Liver (tissue), 3 donors: ENCODE results near the gene XRN1.

ENCODE experiments used
- CTCF ChIP-seq: fragments of 150-350 bp; IDR thresholded peaks from 2 replicates; pipeline ENCODE4 v1.5.1; 2017; ENCODE audit warnings: improper control_type of control experiment, low read depth, low read length; ENCODE audit not compliant: missing input control
- SP1 ChIP-seq: IDR thresholded peaks from 2 replicates; pipeline ENCODE4 v1.6.1; 2018; ENCODE audit warnings: antibody characterized with exemption, mild to moderate bottlenecking
- donor health status: healthy.
- donor health status: healthy.

DNA sequence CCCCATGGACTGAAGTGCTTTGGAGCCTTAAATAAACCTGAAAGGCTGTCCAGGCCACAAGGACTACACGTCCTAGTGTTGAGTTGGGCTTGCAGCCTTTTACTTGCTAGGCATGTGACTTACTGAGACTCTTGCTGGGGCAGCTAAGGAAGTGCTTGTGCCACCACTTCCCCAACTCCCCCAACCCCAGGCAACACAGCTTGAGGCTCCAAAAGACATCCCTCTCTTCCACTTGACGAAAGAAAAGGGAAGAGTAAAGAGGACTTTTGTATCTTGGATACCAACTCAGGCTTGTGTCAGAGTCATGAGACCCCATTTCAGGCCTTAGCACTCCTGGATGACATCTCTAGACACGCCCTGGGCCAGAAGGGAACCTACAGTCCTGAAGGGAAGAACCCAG, 109.8 kb downstream of the XRN1 start:
- no peak for TF ChIP-seq SP1
- TF ChIP-seq CTCF = no peak
